SU-DHL-6 (cell line): Measurements from ENCODE around the gene NEUROG1.

ENCODE experiments used
- H2AFZ ChIP-seq: fragments of 200-600 bp; sonication (generic); 2 replicates; pipeline ENCODE4 v1.6.1; 2014; ENCODE audit warnings: low read depth, mild to moderate bottlenecking, moderate library complexity, mixed read lengths, antibody characterized with exemption, low read length; ENCODE audit not compliant: severe bottlenecking
- H3F3A ChIP-seq: fragments of 200-600 bp; shearing (Covaris generic); 2 replicates; pipeline ENCODE4 v1.6.0; 2016; ENCODE audit warnings: antibody characterized with exemption, mild to moderate bottlenecking; ENCODE audit not compliant: insufficient read depth
- H3K27ac ChIP-seq: fragments of 200-600 bp; sonication (generic); 2 replicates; pipeline ENCODE4 v1.5.1; 2016; ENCODE audit warnings: low read depth, mild to moderate bottlenecking, low read length, moderate library complexity, mixed read lengths
- H3K27me3 ChIP-seq: fragments of 200-600 bp; sonication (generic), shearing (Covaris generic); 2 replicates; pipeline ENCODE4 v1.6.0; 2014; ENCODE audit warnings: mild to moderate bottlenecking, low read length
- H3K36me3 ChIP-seq: fragments of 200-600 bp; sonication (generic); 2 replicates; pipeline ENCODE4 v1.6.1; 2014; ENCODE audit warnings: mild to moderate bottlenecking, low read length, mixed read lengths
- H3K4me2 ChIP-seq: fragments of 300-600, 200-600 bp; shearing (Covaris generic), sonication (generic); 2 replicates; pipeline ENCODE4 v1.6.0; 2014; ENCODE audit warnings: low read length, low read depth, mild to moderate bottlenecking; ENCODE audit not compliant: poor library complexity, severe bottlenecking
- H3K4me3 ChIP-seq: fragments of 200-600 bp; sonication (generic); 2 replicates; pipeline ENCODE4 v1.5.1; 2014; ENCODE audit warnings: antibody characterized with exemption, low read length, mild to moderate bottlenecking, mixed read lengths; ENCODE audit not compliant: insufficient read depth, poor library complexity, severe bottlenecking
- H3K79me2 ChIP-seq: fragments of 200-600 bp; sonication (generic); 2 replicates; pipeline ENCODE4 v1.6.1; 2014; ENCODE audit warnings: mild to moderate bottlenecking, low read length, moderate library complexity; ENCODE audit not compliant: insufficient read depth
- H3K9ac ChIP-seq: fragments of 200-600 bp; sonication (generic); 2 replicates; pipeline ENCODE4 v1.7.0; 2014; ENCODE audit warnings: mild to moderate bottlenecking, low read length
- H3K9me2 ChIP-seq: fragments of 200-600 bp; sonication (generic); replicated peaks from 2 replicates; pipeline ENCODE4 v1.6.1; 2014; ENCODE audit warnings: low read length; ENCODE audit not compliant: insufficient read depth
- H3K9me3 ChIP-seq: fragments of 200-600 bp; sonication (generic); 2 replicates; pipeline ENCODE4 v1.6.1; 2014; ENCODE audit warnings: low read length, mixed read lengths; ENCODE audit not compliant: insufficient read depth
- H4K20me1 ChIP-seq: fragments of 200-600 bp; sonication (generic); 2 replicates; pipeline ENCODE4 v1.6.1; 2014; ENCODE audit warnings: low read depth, mild to moderate bottlenecking, antibody characterized with exemption, low read length, moderate library complexity, mixed read lengths
- EZH2phosphoT487 ChIP-seq: fragments of 200-600 bp; sonication (generic), shearing (Covaris generic); conservative IDR thresholded peaks from 2 replicates; pipeline ENCODE4 v1.6.1; 2018; ENCODE audit warnings: mild to moderate bottlenecking, antibody characterized with exemption, low read length, moderate library complexity, mixed read lengths
- TF ChIP-seq, protein P1 (sequence below): fragments of 200-600 bp; sonication (generic); IDR thresholded peaks from one replicate; pipeline ENCODE4 v1.5.1; 2017; ENCODE audit warnings: antibody characterized with exemption, mild to moderate bottlenecking, low read length, moderate library complexity; ENCODE audit not compliant: insufficient read depth, poor library complexity, severe bottlenecking

The NEUROG1 gene

DNA sequence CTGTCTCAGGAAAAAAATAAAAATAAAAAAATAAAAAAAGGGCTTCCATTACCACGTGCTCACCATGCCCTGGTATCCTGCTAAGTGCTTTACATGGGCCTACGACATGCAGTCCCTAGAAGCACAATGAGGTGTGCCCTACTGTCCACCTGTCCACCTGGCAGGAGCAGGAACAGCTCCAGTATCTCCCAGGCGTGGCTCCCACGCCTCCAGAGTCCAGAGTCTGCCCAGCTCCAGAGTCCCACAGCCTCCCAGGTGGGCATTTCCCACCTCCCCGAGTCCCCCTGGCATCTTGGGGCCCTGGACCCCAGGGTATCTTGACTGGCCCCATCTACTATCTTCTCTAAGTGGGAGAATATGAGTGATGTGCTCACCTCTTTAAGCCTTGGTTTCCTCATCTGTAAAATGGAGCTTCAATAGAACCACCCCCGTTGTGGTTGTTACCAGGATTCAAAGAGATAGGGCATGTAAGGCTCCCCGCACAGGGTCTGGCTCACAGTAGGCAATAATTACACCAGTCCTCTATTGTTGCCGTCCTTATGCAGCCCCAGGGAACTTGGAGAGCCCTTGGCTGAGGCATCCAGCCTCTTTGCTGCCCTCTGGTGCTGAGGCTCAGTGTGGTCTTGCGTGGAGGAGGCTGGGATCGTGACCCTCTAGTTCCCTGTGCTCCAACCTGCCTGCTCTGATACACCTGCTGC lies 34.1 kb upstream of the NEUROG1 start:
- H3K4me2 ChIP-seq: no peak overlapping the region
- H2AFZ ChIP-seq: no peak overlapping the region
- no peak overlapping the region for H3K27ac ChIP-seq
- no peaks in the 10 kb centered on the region for H3K27me3 ChIP-seq
- no peaks in the 10 kb centered on the region for H3F3A ChIP-seq
- TF ChIP-seq, protein P1, sequence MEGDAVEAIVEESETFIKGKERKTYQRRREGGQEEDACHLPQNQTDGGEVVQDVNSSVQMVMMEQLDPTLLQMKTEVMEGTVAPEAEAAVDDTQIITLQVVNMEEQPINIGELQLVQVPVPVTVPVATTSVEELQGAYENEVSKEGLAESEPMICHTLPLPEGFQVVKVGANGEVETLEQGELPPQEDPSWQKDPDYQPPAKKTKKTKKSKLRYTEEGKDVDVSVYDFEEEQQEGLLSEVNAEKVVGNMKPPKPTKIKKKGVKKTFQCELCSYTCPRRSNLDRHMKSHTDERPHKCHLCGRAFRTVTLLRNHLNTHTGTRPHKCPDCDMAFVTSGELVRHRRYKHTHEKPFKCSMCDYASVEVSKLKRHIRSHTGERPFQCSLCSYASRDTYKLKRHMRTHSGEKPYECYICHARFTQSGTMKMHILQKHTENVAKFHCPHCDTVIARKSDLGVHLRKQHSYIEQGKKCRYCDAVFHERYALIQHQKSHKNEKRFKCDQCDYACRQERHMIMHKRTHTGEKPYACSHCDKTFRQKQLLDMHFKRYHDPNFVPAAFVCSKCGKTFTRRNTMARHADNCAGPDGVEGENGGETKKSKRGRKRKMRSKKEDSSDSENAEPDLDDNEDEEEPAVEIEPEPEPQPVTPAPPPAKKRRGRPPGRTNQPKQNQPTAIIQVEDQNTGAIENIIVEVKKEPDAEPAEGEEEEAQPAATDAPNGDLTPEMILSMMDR: peak; percentile 33
- TF ChIP-seq EZH2phosphoT487: no peak
- no peaks in the 10 kb centered on the region for H3K79me2 ChIP-seq
- no peaks in the 10 kb centered on the region for H3K36me3 ChIP-seq
- H3K4me3 ChIP-seq: no peak overlapping the region
- no peaks in the 10 kb centered on the region for H3K9me2 ChIP-seq
- no peaks in the 10 kb centered on the region for H3K9me3 ChIP-seq
- H4K20me1 ChIP-seq: no peaks in the 10 kb centered on the region
- H3K9ac ChIP-seq: no peak overlapping the region

DNA sequence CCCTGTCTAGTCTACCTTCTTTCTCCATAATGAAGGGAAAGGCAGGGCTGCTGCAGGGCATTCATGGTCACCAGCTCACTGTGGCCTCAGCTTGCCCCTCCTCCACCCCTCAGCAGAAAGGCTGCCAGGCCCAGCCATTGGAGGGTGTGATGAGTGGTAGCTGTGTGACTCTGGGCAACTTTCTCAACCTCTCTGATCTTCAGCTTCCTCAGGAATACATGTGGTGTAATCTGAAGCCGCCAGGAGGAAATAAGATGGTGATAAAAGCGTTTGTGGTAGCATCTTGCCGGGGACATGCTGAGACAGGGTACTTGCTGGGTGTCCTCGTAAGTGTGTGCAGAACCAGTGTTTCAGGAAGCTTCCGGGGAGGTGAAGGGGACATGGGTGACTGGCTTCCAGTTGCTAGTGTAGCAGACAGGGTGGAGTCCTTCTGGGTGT lies 33.2 kb upstream of the NEUROG1 start:
- Histone ChIP-seq H3K9ac (no peak overlapping the region), H2AFZ (no peak overlapping the region), H4K20me1 (no peaks in the 10 kb centered on the region), H3K9me2 (no peaks in the 10 kb centered on the region), H3F3A (no peaks in the 10 kb centered on the region), H3K27ac (no peak overlapping the region), H3K27me3 (no peaks in the 10 kb centered on the region), H3K36me3 (no peaks in the 10 kb centered on the region), H3K4me3 (no peak overlapping the region), H3K4me2 (no peak overlapping the region), H3K9me3 (no peaks in the 10 kb centered on the region), H3K79me2 (no peaks in the 10 kb centered on the region)
- no peak for TF ChIP-seq EZH2phosphoT487
- TF ChIP-seq, protein P1: no peak

DNA sequence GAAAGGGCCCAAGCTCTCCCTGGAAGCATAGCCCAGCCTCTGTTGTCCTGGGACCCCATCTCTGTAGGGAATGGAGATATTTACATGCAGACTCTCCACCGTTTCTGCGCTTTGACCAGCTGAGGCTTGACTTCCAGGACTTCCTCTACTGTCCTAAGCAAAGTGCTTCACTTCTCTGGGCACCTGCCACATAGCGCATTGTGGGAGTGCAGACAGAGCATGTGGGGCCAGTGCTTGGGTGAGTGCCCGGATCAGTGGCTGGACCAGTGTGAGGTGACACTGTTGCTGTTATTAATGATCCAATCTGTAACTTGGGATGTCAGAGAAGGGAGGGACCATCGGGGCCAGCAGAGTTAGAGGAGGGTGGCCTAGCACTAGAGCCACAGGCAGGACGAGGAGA lies 32.5 kb upstream of the NEUROG1 start:
- Histone ChIP-seq H2AFZ (no peak overlapping the region), H3K4me2 (no peak overlapping the region), H3F3A (no peaks in the 10 kb centered on the region), H4K20me1 (no peaks in the 10 kb centered on the region), H3K36me3 (no peaks in the 10 kb centered on the region), H3K27ac (no peak overlapping the region), H3K4me3 (no peak overlapping the region), H3K27me3 (no peaks in the 10 kb centered on the region), H3K9me3 (no peaks in the 10 kb centered on the region), H3K9me2 (no peaks in the 10 kb centered on the region), H3K79me2 (no peaks in the 10 kb centered on the region), H3K9ac (no peak overlapping the region)
- TF ChIP-seq, protein P1: no peak
- no peak for TF ChIP-seq EZH2phosphoT487
